Middle frontal gyrus (tissue), 1 donor: ENCODE results near the gene PNN.
"Not testable (repeated sequence)": the region's sequence is repeated elsewhere in the genome, so short reads cannot be mapped to it uniquely, and the experiment has no call there.

Experiments
- DNase-seq: peaks from one replicate; pipeline ENCODE4 v3.0.0-alpha.2; 2015; ENCODE audit warnings: low spot score; ENCODE audit errors: extremely low spot score

PNN gene

GRCh38 chr14:39181026-39181692 is 6.1 kb downstream of the PNN start:
- no peak for DNase-seq

GRCh38 chr14:39181693-39182047 is 6.6 kb downstream of the PNN start:
- DNase-seq: no peak

DNA sequence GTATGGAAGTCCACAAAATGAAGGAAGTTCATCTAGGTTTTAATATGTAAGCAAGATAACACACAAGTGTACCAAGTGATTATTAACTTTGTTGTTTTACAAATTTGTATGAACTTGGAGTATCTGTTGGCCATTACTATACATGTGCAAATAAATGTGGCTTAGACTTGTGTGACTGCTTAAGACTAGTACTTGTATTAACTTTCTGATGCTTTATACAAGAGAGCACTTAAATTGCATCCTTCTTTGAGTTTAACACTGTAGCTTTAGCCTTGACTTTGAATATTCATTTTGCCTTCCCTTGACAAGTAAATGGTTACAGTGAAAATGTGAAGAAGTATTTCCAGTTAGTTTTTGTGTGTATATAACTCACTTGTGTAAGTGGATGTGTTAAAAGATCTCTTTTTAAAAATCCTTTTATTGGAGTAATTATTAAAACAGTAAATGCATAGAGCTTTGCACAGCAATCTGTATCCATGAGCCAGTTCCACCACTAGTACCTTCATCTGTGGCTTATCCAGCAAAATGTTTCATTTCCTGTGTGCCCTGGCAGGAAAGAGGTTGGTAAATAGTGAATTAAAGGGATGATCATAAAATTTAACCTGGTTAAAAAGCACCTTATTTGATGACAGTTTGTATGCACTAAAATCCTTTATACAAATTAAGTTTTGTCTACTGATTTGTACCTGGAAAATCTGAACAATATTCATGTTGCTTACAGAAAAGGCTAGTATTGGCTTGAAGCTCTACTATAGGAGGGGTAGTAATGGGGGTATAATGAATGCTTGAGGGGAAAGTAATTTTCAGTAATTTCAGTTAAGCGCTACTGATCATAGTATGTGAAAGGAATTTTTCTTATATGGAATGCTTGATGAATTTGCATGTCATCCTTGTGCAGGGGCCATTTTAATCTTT is 8.0 kb downstream of the PNN start:
- DNase-seq: no peak

DNA sequence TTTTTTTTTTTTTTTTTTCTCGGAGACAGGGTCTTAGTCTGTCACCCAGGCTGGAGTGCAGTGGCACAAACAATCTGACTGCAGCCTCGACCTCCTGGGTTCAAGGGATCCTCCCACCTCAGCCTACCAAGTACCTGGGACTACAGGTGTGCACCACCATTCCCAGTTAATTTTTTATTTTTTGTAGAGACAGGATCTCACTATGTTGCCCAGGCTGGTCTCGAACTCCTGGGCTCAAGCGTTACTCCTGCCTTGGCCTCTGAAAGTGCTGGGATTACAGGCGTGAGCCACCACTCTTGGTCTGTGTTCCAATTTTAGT is 8.6 kb downstream of the PNN start:
- not testable (repeated sequence) for DNase-seq

DNA sequence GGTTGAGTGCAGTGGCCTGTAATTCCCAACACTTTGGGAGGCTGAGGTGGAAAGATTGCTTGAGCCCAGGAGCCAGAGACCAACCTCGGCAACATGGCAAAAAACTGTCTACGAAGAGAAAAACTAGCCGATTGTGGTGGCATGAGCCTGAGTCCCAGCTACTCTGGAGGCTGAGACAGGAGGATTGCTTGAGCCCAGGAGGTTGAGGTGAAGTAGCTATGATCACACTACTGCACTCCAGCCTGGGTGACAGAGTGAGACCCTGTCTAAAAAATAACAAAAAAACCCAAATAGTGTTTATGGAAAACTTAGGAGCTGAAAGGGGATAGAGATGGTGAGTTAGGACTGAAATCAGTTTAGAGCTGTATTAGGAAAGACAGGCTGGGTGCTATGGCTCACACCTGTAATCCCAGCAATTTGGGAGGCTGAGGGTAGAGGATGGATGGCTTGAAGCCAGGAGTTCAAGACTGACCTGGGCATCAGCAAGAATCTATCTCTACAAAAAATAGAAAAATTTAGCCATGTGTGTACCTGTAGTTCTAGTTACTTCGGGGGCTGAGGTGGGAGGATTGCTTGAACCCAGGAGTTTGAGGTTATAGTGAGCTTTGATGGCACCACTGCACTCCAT is 9.7 kb downstream of the PNN start:
- no peak for DNase-seq

DNA sequence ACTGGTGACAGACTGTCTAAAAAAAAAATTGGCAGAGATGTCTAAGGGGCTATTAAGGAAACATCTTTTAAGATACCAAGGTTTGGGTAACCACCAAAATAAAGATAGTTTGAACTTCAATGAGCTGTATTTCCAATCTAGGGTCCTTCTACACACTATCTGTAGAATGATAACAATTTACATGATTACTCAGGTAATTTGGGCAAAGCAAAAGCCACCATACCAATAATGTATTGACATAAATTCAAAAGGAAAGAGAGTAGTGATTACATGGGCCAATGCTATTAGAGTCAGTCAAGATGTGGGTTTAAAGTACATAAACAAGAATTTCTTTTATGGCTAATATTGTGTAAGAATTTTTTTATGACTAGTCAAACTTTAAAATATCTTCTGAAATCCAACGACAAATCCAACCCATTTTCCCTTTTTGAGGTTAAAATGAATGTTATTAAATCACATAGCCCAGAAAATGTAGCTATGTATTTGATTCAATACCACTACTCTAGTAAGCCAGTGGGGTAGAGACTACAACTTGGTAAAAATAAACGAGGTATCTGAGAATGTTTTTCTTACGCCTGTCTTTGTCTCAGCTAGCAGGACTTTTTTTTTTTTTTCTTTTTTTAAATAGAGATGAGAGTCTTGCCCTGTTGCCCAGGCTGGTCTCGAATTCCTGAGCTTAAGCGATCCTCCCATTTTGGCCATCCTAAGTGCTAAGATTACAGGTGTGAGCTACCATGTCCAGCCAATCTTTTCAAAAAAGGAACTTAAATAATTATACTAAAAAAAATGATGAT is 10.4 kb downstream of the PNN start:
- no peak for DNase-seq

DNA sequence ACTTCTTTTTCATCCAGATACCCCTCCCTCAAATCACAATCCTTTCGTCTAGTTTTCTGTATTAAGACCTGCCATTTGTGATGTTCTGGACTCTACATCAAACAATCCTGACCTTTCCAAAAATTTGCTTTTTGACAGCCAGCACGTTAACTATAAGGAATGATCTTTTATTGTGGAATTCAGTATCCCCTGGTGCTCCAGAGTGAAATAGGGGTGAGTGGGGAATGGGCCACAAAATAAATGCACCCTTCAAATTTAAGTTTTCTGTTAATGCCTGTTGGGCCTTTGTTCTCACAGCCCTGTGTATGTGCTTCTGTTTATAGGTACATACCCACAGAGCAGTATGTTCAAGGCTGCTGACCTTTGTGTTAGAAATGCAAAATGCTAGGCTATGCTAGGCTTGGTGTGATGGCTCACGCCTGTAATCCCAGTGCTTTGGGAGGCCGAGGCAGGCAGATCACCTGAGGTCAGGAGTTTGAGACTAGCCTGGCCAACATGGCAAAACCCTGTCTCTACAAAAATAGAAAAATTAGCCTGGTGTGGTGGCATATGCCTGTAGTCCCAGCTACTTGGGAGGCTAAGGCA is 12.0 kb downstream of the PNN start:
- DNase-seq: no peak

DNA sequence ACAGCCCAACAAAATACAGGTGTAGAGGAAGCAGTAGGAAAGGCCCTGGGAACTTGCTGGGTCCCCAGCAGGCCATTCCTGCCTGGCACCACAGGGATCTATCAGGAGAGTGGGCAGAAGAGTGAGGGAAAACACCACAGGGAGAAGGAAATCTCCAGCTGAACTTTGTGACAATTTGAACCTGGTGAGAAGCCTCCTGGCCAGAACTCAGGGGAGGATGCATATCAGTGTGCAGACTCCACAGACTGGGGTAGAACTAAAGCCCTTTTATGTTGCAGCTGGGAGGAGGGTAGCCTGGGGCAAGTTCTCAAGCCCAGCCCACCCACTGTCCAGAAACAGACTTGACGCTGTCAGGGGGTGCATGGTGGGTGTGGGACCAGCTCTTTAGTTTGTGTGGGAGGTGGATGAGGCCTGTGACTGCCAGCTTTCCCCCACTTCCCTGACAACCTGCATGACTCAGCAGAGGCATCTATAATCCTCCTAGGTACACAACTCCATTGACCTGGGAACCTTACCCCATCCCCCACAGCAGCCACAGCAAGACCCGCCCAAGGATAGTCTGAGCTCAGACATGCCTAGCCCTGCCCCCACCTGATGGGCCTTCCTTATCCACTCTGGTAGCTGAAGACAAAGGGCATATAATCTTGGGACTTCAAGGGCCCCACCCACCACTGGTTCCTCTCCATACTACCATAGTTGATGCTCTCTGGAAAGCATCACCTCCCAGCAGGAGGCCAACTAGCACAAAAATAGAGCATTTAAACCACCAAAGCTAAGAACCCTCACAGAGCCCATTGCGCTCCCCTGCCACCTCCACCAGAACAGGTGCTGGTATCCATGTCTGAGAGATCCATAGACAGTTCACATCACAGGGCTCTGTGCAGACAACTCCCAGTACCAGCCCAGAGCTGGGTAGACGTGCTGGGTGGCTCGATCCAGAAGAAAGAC is 28.9 kb downstream of the PNN start:
- no peak for DNase-seq

DNA sequence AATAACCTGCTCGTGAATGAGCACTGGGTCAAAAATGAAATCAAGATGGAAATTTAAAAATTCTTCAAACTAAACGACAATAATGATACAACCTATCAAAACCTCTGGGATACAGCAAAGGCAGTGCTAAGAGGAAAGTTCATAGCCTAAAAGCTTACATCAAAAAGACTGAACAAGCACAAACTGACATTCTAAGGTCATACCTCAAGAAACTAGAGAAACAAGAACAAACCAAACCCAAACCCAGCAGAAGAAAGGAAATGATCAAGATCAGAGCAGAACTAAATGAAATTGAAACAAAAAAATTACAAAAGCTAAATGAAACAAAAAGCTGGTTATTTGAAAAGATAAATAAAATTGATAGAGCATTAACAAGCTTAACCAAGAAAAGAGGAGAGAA is 32.4 kb downstream of the PNN start:
- not testable (repeated sequence) for DNase-seq

DNA sequence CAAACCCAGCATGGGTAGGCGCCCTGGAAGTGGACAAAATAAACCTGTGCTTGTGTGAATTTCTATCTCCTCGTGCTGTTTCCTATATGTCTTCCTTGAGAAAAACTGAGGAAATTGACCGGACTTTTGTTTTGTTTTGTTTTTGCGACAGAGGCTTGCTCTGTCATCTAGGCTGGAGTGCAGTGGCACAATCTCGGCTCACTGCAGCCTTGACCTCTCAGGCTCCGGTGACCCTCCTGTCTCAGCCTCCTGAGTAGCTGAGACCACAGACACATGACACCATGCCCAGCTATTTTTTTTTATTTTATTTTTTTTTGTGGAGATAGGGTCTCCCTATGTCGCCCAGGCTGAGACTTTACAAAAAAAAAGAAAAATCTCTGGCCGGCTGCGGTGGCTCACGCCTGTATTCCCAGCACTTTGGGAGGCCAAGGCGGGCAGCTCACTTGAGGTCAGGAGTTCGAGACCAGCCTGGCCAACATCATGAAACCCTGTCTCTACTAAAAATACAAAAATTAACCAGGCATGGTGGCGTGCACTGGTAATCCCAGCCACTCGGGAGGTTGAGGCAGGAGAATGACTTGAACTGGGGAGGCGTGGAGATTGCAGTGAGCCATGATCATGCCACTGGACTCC is 36.2 kb downstream of the PNN start:
- DNase-seq: no peak

DNA sequence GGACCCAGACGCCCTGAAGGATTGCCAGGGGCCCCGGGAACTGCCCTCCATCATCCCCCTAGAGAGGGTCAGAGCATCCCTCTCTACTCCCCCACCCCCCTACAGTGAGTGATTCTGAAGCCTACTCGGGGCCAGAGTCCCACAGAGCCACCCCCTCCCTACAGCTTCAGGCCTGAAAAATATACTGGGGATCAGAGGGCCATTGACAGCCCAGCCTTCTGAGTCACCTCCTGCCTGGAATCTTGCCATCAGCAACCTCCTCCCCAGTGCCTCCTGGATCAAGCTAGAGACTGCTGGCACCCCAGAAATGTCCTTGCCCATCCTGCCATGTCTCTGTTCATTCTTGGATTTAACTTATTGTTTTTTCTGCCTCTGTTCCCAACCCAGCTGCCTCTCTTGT is 37.0 kb downstream of the PNN start:
- DNase-seq: no peak

DNA sequence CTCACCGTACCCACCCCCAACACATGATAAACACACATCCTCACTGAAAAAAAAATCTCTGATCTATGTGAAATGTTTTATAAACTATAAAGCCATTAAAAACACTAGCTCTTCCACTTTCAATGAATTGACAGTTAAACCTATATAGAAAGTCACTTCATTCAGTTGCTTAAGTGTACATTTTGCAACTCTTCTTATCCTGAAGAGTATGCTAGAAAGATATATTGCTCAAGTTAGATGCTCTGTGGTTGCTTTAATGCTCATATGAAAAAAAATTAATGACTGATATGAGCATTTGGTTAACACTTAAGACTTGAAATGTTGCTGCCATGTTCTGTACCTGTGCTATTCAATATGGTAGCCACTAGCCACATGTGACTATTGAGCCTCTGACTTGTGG is 37.6 kb downstream of the PNN start:
- no peak for DNase-seq

GRCh38 chr14:39217214-39217879 is 42.3 kb downstream of the PNN start:
- DNase-seq: no peak

DNA sequence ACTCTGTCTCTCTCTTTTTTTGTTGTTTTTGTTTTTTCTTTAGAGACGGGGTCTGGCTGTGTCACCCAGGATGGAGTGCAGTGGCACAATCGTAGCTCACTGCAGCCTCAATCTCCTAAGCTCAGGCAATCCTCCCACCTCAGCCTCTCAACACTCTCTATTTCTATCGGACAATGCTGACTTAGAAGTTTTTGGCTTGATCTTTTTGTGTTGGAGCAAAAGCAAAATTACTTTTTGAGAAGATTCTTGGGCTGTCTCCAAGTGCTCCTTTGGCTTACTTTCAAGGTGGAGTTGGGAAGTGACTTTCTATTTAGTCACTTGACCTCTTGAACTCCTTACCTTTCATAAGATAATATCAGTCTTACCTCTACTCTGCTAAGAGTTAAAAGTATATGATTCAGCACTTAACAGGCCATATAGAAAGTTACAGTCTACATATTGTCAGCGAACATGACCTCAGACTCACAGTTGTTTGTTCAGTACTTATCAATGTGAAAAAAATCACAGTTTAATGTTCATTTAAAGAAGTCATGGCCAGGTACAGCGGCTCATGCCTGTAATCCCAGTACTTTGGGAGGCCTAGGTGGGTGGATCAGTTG is 43.2 kb downstream of the PNN start:
- no peak for DNase-seq

DNA sequence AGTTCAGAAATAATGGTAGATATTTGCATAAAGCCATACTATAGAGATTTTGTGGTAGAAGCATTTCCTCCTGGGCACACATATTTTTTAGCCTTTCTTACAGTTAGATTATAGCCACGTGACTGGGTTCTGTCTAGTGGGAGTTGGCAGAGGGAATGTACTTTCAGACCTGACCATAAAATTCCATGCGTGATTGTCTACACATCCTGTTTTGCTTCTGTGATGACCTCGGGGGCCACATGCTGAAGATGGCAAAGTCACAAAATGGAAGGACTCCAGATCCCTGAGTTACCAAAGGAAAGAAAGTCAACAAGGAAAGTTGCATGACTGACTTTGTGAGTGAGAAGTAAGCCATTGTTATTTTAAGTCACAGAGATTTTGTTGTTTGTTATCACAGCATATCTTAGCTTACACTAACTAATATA is 44.0 kb downstream of the PNN start:
- DNase-seq: no peak

DNA sequence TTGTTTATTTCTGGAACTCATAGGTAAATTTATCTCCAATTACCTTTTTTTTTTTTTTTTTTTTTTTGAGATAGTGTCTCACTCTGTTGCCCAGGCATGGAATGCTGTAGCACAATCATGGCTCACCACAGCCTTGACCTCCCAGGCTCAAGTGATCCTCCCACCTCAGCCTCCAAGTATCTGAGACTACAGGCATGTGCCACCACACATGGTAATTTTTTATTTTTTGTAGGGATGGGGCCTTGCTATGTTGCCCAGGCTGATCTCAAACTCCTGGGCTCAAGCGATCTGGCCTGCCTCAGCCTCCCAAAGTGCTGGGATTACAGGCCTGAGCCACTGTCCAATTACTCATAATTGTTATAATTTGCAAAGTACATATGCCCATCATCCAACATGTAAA is 45.4 kb downstream of the PNN start:
- DNase-seq: not testable (repeated sequence)

GRCh38 chr14:39228044-39228443 is 53.0 kb downstream of the PNN start:
- DNase-seq: no peak

- DNase-seq: no peak
Measured at GRCh38 chr14:39228509-39229221, 53.6 kb downstream of the PNN start.
